H1 (cell line): Measurements from ENCODE around the gene FNDC3A. TPM values are rescaled to one million over a fixed set of nuclear protein-coding genes. Genes with fewer than 3 reads are reported as not detected.

Experiments used
- CTCF ChIA-PET: fragments of 300-600 bp; sonication (Branson Sonifier 250); formaldehyde crosslinking; loops from one replicate; lab custom pipeline; 2021; ENCODE audit not compliant: partially characterized antibody; lab: Charles Lee
- POLR2A ChIA-PET: fragments of 300-600 bp; sonication (Branson Sonifier 250); formaldehyde crosslinking; loops from one replicate; lab custom pipeline; 2021; ENCODE audit warnings: inconsistent platforms; ENCODE audit not compliant: partially characterized antibody; lab: Charles Lee
- DNase-seq, 2 experiments: peaks; one replicate each; pipeline versions ENCODE4 v3.0.0 to v3.0.0-alpha.2; 2010 to 2022; ENCODE audit warnings: low spot score in 2 of 2, low read depth in 1 of 2, mixed read lengths in 1 of 2
- FAIRE-seq: peaks from 2 replicates; lab custom pipeline; 2011; peaks lifted over from hg19 to GRCh38; lab: Jason Lieb, UNC
- H2AFZ ChIP-seq: 2 replicates; pipeline ENCODE4 v1.8.1; 2012; ENCODE audit warnings: low read length, inconsistent platforms
- H2AK5ac ChIP-seq: 2 replicates; pipeline ENCODE4 v1.6.1; 2013; ENCODE audit warnings: low read depth, low read length
- H2BK120ac ChIP-seq: replicated peaks from 2 replicates; pipeline ENCODE3; 2013; ENCODE audit warnings: low read depth, low read length, inconsistent platforms
- H2BK12ac ChIP-seq: 2 replicates; pipeline ENCODE4 v1.6.1; 2013; ENCODE audit warnings: low read depth, low read length
- H2BK15ac ChIP-seq: 2 replicates; pipeline ENCODE4 v1.6.1; 2013; ENCODE audit warnings: low read length
- H2BK20ac ChIP-seq: 2 replicates; pipeline ENCODE4 v1.6.1; 2013; ENCODE audit warnings: low read length
- H2BK5ac ChIP-seq: 2 replicates; pipeline ENCODE4 v1.6.1; 2013; ENCODE audit warnings: low read depth, low read length
- H3K14ac ChIP-seq: 2 replicates; pipeline ENCODE4 v1.6.1; 2013; ENCODE audit warnings: inconsistent platforms; ENCODE audit not compliant: insufficient read length
- H3K18ac ChIP-seq: 2 replicates; pipeline ENCODE4 v1.6.1; 2013; ENCODE audit warnings: low read length; ENCODE audit errors: extremely low read depth
- H3K23ac ChIP-seq: 2 replicates; pipeline ENCODE4 v1.6.1; 2013; ENCODE audit warnings: inconsistent platforms; ENCODE audit not compliant: insufficient read length
- H3K23me2 ChIP-seq: 2 replicates; pipeline ENCODE4 v1.6.1; 2013; ENCODE audit warnings: low read depth, low read length
- H3K27ac ChIP-seq: 2 replicates; pipeline ENCODE4 v1.6.1; 2011; ENCODE audit warnings: low read depth, low read length, inconsistent platforms
- H3K27me3 ChIP-seq, 4 experiments: replicated peaks in 1 of 4; 1 replicate in 1 of 4; 2 replicates in 3 of 4; pipeline versions ENCODE4 v1.6.1 to v1.8.1; 2011 to 2013; ENCODE audit warnings: low read length in 3 of 4, mild to moderate bottlenecking in 3 of 4, inconsistent platforms in 2 of 4, mixed read lengths in 2 of 4, moderate library complexity in 1 of 4; ENCODE audit not compliant: control insufficient read depth in 3 of 4, insufficient read depth in 3 of 4; ENCODE audit errors: extremely low read depth in 1 of 4
- H3K36me3 ChIP-seq, 4 experiments: 2 replicates each; pipeline versions ENCODE4 v1.6.1 to v1.8.1; 2011 to 2013; ENCODE audit warnings: mild to moderate bottlenecking in 4 of 4, low read length in 3 of 4, moderate library complexity in 2 of 4, control low read depth in 1 of 4, inconsistent platforms in 1 of 4; ENCODE audit not compliant: insufficient read depth in 4 of 4, control insufficient read depth in 2 of 4
- H3K4ac ChIP-seq: replicated peaks from 2 replicates; pipeline ENCODE3; 2013; ENCODE audit warnings: low read length, low read depth, mixed read lengths, inconsistent platforms; ENCODE audit not compliant: insufficient read length
- H3K4me1 ChIP-seq, 4 experiments: replicated peaks in 1 of 4; 1 replicate in 1 of 4; 2 replicates in 3 of 4; pipeline versions ENCODE4 v1.6.1 to v1.8.1; 2011 to 2013; ENCODE audit warnings: low read length in 3 of 4, inconsistent platforms in 2 of 4, mixed read lengths in 1 of 4; ENCODE audit not compliant: insufficient read depth in 4 of 4, control insufficient read depth in 3 of 4
- H3K4me2 ChIP-seq, 2 experiments: 2 replicates each; pipeline versions ENCODE4 v1.6.1 to v1.8.1; 2011 to 2013; ENCODE audit warnings: low read depth in 2 of 2, low read length in 2 of 2, control low read depth in 1 of 2, inconsistent platforms in 1 of 2, mild to moderate bottlenecking in 1 of 2; ENCODE audit not compliant: insufficient read depth in 1 of 2
- H3K4me3 ChIP-seq, 4 experiments: fragments of 200-600, 300-600 bp in 1 of 4; sonication (generic), shearing (Covaris generic), sonication (Bioruptor Twin) in 1 of 4; 2 replicates each; pipeline versions ENCODE4 v1.5.1 to v1.8.1; 2011 to 2016; ENCODE audit warnings: low read length in 4 of 4, low read depth in 3 of 4, control low read depth in 2 of 4, inconsistent platforms in 2 of 4, mild to moderate bottlenecking in 2 of 4, mixed read lengths in 1 of 4, moderate library complexity in 1 of 4; ENCODE audit not compliant: insufficient read depth in 2 of 4; ENCODE audit errors: extremely low read depth in 1 of 4
- H3K56ac ChIP-seq: replicated peaks from 2 replicates; pipeline ENCODE3; 2013; ENCODE audit warnings: low read depth, mild to moderate bottlenecking, mixed read lengths, low read length, inconsistent platforms; ENCODE audit not compliant: insufficient read length
- H3K79me1 ChIP-seq: 2 replicates; pipeline ENCODE4 v1.6.1; 2013; ENCODE audit warnings: low read depth, low read length, control low read depth
- H3K79me2 ChIP-seq, 2 experiments: 2 replicates each; pipeline versions ENCODE4 v1.6.1 to v1.8.1; 2012 to 2013; ENCODE audit warnings: low read length in 2 of 2, mild to moderate bottlenecking in 2 of 2, inconsistent platforms in 1 of 2; ENCODE audit not compliant: insufficient read depth in 2 of 2, control insufficient read depth in 1 of 2
- H3K9ac ChIP-seq, 4 experiments: replicated peaks in 1 of 4; 1 replicate in 1 of 4; 2 replicates in 3 of 4; pipeline versions ENCODE4 v1.6.1 to v1.8.1; 2011 to 2013; ENCODE audit warnings: low read depth in 3 of 4, low read length in 3 of 4, control low read depth in 2 of 4, mild to moderate bottlenecking in 2 of 4, moderate library complexity in 2 of 4, inconsistent platforms in 1 of 4; ENCODE audit errors: extremely low read depth in 1 of 4
- H3K9me3 ChIP-seq, 2 experiments: 2 replicates each; pipeline versions ENCODE4 v1.6.1 to v1.8.1; 2012 to 2013; ENCODE audit warnings: mild to moderate bottlenecking in 2 of 2, moderate library complexity in 2 of 2, control low read depth in 1 of 2, inconsistent platforms in 1 of 2, low read depth in 1 of 2, low read length in 1 of 2, mixed read lengths in 1 of 2; ENCODE audit not compliant: insufficient read depth in 2 of 2
- H4K20me1 ChIP-seq, 2 experiments: replicated peaks in 1 of 2; 2 replicates each; pipeline versions ENCODE3 to v1.8.1; 2011 to 2013; ENCODE audit warnings: inconsistent platforms in 2 of 2, low read length in 2 of 2, mild to moderate bottlenecking in 1 of 2; ENCODE audit not compliant: insufficient read depth in 2 of 2, control insufficient read depth in 1 of 2
- H4K5ac ChIP-seq: 2 replicates; pipeline ENCODE4 v1.6.1; 2013; ENCODE audit warnings: low read length, low read depth, mixed read lengths, inconsistent platforms; ENCODE audit not compliant: insufficient read length
- H4K8ac ChIP-seq: 2 replicates; pipeline ENCODE4 v1.8.0; 2013; ENCODE audit warnings: mild to moderate bottlenecking, moderate library complexity, low read length, inconsistent platforms; ENCODE audit not compliant: insufficient read depth; ENCODE audit errors: extremely low read depth
- H4K91ac ChIP-seq: replicated peaks from 2 replicates; pipeline ENCODE3; 2013; ENCODE audit warnings: low read length, mixed read lengths, inconsistent platforms; ENCODE audit not compliant: insufficient read length
- MAX ChIP-seq: IDR thresholded peaks from 2 replicates; pipeline ENCODE4 v1.6.1; 2012; ENCODE audit warnings: inconsistent platforms
- NANOG ChIP-seq: IDR thresholded peaks from 2 replicates; pipeline ENCODE4 v1.6.1; 2011; ENCODE audit warnings: low read length, low read depth, mild to moderate bottlenecking, inconsistent platforms; ENCODE audit not compliant: insufficient read depth, poor library complexity, severe bottlenecking
- SRF ChIP-seq: IDR thresholded peaks from 2 replicates; pipeline ENCODE4 v1.6.1; 2011; ENCODE audit warnings: mild to moderate bottlenecking, low read depth, low read length, moderate library complexity
- WGBS, 2 experiments: shearing (Covaris generic) in 1 of 2; methylation state at CpG; one replicate each; pipeline versions ENCODE4 v1.1.6 to v1.1.7; 2013 to 2015; ENCODE audit warnings: low lambda C conversion rate in 2 of 2, mixed read lengths in 2 of 2, inconsistent platforms in 1 of 2, low coverage in 1 of 2, missing lambda C conversion rate in 1 of 2; ENCODE audit not compliant: insufficient replicate concordance in 2 of 2, insufficient coverage in 1 of 2, insufficient read length in 1 of 2; ENCODE audit errors: extremely low coverage in 1 of 2, missing lambda C conversion rate in 1 of 2; 5-methylcytosine and 5-hydroxymethylcytosine counted together
- polyA plus RNA-seq, 7 experiments: library from polyadenylated mRNA; depleted of rRNA in 3 of 7; stranded (reverse) in 5 of 7; unstranded in 2 of 7; fragments of >200 nt in 5 of 7; fragments of 200-250 nt in 2 of 7; gene quantifications; 1 replicate in 5 of 7; 2 replicates in 1 of 7; 4 replicates in 1 of 7; pipeline versions ENCODE4 v1.2.1 to v1.2.3, GENCODE V29; 2011 to 2013; ENCODE audit warnings: missing spikeins in 2 of 7, mixed read lengths in 2 of 7
- total RNA-seq: library from RNA; stranded (reverse); fragmentation: NEBNext Ultra II Directional; extraction: Animal tissue kit (Norgen Biotek cat#: 25700); gene quantifications from 2 replicates; pipeline ENCODE4 v1.2.1, GENCODE V29; 2021

The FNDC3A gene
- total and polyA plus RNA-seq, 2 of the 8 experiments (the other 6 are each of a cell fraction or from before 2014, with no cell fraction given), result 14.6 to 26.0 TPM

DNA sequence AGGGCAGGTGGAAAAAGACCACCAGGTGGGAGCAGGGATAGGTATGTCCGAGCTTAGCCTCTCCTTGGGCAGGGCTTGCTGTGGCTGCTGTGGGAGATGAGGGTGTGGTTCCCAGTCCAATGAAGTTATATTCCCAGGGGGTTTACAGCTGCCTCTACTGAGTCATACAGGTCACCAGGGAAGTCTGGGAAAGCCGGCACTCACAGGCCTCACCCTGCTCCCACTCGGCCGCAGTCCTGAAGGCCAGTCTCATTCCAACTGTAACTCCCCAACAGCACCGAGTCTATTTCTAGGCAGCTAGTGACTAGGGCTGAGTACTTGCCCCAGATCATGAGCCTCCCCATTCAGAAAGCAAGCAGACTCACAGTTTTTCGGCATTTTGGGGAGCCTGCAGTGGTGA is 77.1 kb downstream of the FNDC3A start:
- Histone ChIP-seq H3K18ac (no peak overlapping the region), H3K4ac (no peak overlapping the region), H3K79me1 (no peaks in the 10 kb centered on the region; the same call in 1 of the 2 replicates), H3K23me2 (no peaks in the 10 kb centered on the region), H3K79me2 (peaks cover 0 to 9% of the 10 kb centered on the region in 2 experiments; a peak in 2 of 4 replicates), H3K27me3 (no peaks in the 10 kb centered on the region), H3K4me1 (peaks cover 0 to 8% (median 1%) of the 10 kb centered on the region in 4 experiments; a peak in 3 of 7 replicates), H4K5ac (no peak overlapping the region), H3K4me2 (no peak overlapping the region), H3K27ac (no peak overlapping the region), H2BK12ac (no peak overlapping the region), H3K56ac (no peak overlapping the region), H3K36me3 (no peaks in the 10 kb centered on the region), H4K8ac (no peak overlapping the region), H2BK120ac (no peak overlapping the region), H2AK5ac (no peak overlapping the region), H2BK15ac (no peak overlapping the region), H3K9ac (no peak overlapping the region), H3K4me3 (no peak overlapping the region), H2BK20ac (no peak overlapping the region), H2BK5ac (no peak overlapping the region), H3K9me3 (no peaks in the 10 kb centered on the region), H4K91ac (no peak overlapping the region), H2AFZ (no peak overlapping the region), H3K23ac (no peak overlapping the region), H4K20me1 (no peaks in the 10 kb centered on the region), H3K14ac (no peak overlapping the region)
- FAIRE-seq (no peak), DNase-seq (no peak)
- POLR2A ChIA-PET, result no interaction called here
- CTCF ChIA-PET, result no interaction called here
- WGBS, 2 experiments, result 88% methylated on average over 6 of the region's 6 CpGs; no CpG with 5 or more reads in 1 of the 2 experiments
- TF ChIP-seq SRF, result no peak
- TF ChIP-seq MAX, result no peak
- TF ChIP-seq NANOG, result no peak
